Measurements from ENCODE around the gene SF3A1. TPM values are rescaled to one million over a fixed set of nuclear protein-coding genes. Genes with fewer than 3 reads are reported as not detected.

The SF3A1 gene
- total and polyA plus RNA-seq, 2 donors (not counting 1 experiment from before 2014, with no cell fraction given) = 92.1 to 283 TPM

GRCh38 chr22:30386960-30387827 lies 30.5 kb upstream of the SF3A1 start, which contains the start of gene RNF215:
RNF215 (minus strand) TSS chr22:30387411; CDS start chr22:30387313, 98 bp downstream.
- Histone ChIP-seq H3K9ac (ENCODE audit: low read length) (peak within 1 kb of the TSS; percentile 48), H3K4me3 (ENCODE audit: control extremely low read depth in 1 of 5, extremely low read depth in 1 of 5, insufficient read depth in 1 of 5, low read depth in 2 of 5, low read length in 4 of 5) (peak within 1 kb of the TSS in 4 of 5 experiments; percentile 25 to 61 (median 42)), H3K27ac (ENCODE audit: low read length in 2 of 2) (no peak within 1 kb of the TSS), H3K27me3 (replicated peaks in 1 of 4; ENCODE audit: control extremely low read depth in 1 of 4, control insufficient read depth in 3 of 4, insufficient read depth in 4 of 4, low read length in 3 of 4) (no peaks in the 10 kb centered on the region), H3K79me2 (ENCODE audit: control insufficient read depth, insufficient read depth, low read length) (no peaks in the 10 kb centered on the region), H3K36me3 (replicated peaks in 1 of 2; ENCODE audit: control extremely low read depth in 1 of 2, control insufficient read depth in 1 of 2, extremely low read depth in 1 of 2, insufficient read depth in 2 of 2, low read length in 1 of 2) (no peaks in the 10 kb centered on the region), H3K4me1 (ENCODE audit: control insufficient read depth in 2 of 2, insufficient read depth in 2 of 2, low read length in 2 of 2) (peaks cover 14 to 20% of the 10 kb centered on the region in 2 donors), H2AFZ (ENCODE audit: insufficient read depth, low read depth, low read length, poor library complexity, severe bottlenecking) (peak within 1 kb of the TSS; percentile 84), H4K20me1 (ENCODE audit: control insufficient read depth, insufficient read depth, low read length, poor library complexity, severe bottlenecking) (no peaks in the 10 kb centered on the region), H3K4me2 (replicated peaks; ENCODE audit: low read depth, low read length, poor library complexity, severe bottlenecking) (peak within 1 kb of the TSS; percentile 85), H3K9me3 (ENCODE audit: control extremely low read depth in 1 of 3, control insufficient read depth in 2 of 3, insufficient read depth in 1 of 3, low read length in 2 of 3) (no peaks in the 10 kb centered on the region)
- DNase-seq = peak; percentile 90
- no peaks in the 10 kb centered on the region for H3K9me3 Mint-ChIP-seq (ENCODE audit: insufficient read depth)
- H3K27me3 Mint-ChIP-seq = no peaks in the 10 kb centered on the region
- CTCF ChIA-PET = interaction anchor here (0.6 to 19.9 kb wide), 24 partner anchors 9 to 204 kb away, joined by 3 to 510 read pairs (median 4); partner anchors contain the start of genes CASTOR1, CCDC157, MTFP1 and SEC14L2
- under 1% methylated on average over 90 of the region's 95 CpGs for WGBS (ENCODE audit: insufficient coverage)
- TF ChIP-seq EZH2 (IDR thresholded peaks at IDR 0.05; ENCODE audit: borderline replicate concordance, insufficient read depth, low read depth, low read length, poor library complexity, severe bottlenecking) (no peak), CTCF (IDR thresholded peaks at IDR 0.05) (peak; percentile 84)
- intact Hi-C loops (cut with micrococcal nuclease) = loop anchor here (1.0 kb wide), 3 partner anchors 30 to 124 kb away; partner anchors contain the start of gene CCDC157
- H3K4me3 Mint-ChIP-seq = peak within 1 kb of the TSS; percentile 83
- ATAC-seq (ENCODE audit: low read depth) = peak; percentile 88
- H3K27ac Mint-ChIP-seq = peak within 1 kb of the TSS; percentile 54
- POLR2A ChIA-PET = interaction anchor here (0.6 to 3.1 kb wide), 6 partner anchors 10 to 149 kb away, joined by 3 to 20 read pairs (median 4); partner anchors contain the start of genes CASTOR1 and SEC14L2
- peaks cover 21% of the 10 kb centered on the region for H3K4me1 Mint-ChIP-seq

Data from B cell (primary cell).